ENCODE data around the gene ALX4.

ALX4 gene

GRCh38 chr11:44267006-44267749 is 42.8 kb downstream of the ALX4 start:
- TF ChIP-seq CTCF (IDR thresholded peaks at IDR 0.05; ENCODE audit: borderline replicate concordance, insufficient read depth, low read depth, low read length) = no peak
- no peak overlapping the region for H3K4me3 ChIP-seq (ENCODE audit: low read depth, low read length)

GRCh38 chr11:44266056-44266780 is 43.7 kb downstream of the ALX4 start:
- H3K4me3 ChIP-seq (ENCODE audit: low read depth, low read length) = no peak overlapping the region
- TF ChIP-seq CTCF (IDR thresholded peaks at IDR 0.05; ENCODE audit: borderline replicate concordance, insufficient read depth, low read depth, low read length) = no peak

GRCh38 chr11:44264761-44265160 is 45.2 kb downstream of the ALX4 start:
- no peak overlapping the region for H3K4me3 ChIP-seq (ENCODE audit: low read depth, low read length)
- no peak for TF ChIP-seq CTCF (IDR thresholded peaks at IDR 0.05; ENCODE audit: borderline replicate concordance, insufficient read depth, low read depth, low read length)

GRCh38 chr11:44264438-44264749 is 45.5 kb downstream of the ALX4 start:
- no peak for TF ChIP-seq CTCF (IDR thresholded peaks at IDR 0.05; ENCODE audit: borderline replicate concordance, insufficient read depth, low read depth, low read length)
- no peak overlapping the region for H3K4me3 ChIP-seq (ENCODE audit: low read depth, low read length)

GRCh38 chr11:44263738-44264437 is 46.1 kb downstream of the ALX4 start:
- H3K4me3 ChIP-seq (ENCODE audit: low read depth, low read length) = no peak overlapping the region
- TF ChIP-seq CTCF (IDR thresholded peaks at IDR 0.05; ENCODE audit: borderline replicate concordance, insufficient read depth, low read depth, low read length) = no peak

GRCh38 chr11:44261800-44262591 is 47.9 kb downstream of the ALX4 start:
- no peak overlapping the region for H3K4me3 ChIP-seq (ENCODE audit: low read depth, low read length)
- TF ChIP-seq CTCF (IDR thresholded peaks at IDR 0.05; ENCODE audit: borderline replicate concordance, insufficient read depth, low read depth, low read length) = no peak
